ENCODE results near the gene FAM120A. TPM values are rescaled to one million over a fixed set of nuclear protein-coding genes. Genes with fewer than 3 reads are reported as not detected.

FAM120A gene
- total and polyA plus RNA-seq, 9 of the 15 experiments (the other 6 are each of a cell fraction or from before 2014, with no cell fraction given): 8.7 to 71.0 (median 42.2) TPM

GRCh38 chr9:93453047-93453914 lies 1.8 kb downstream of the FAM120A start, which contains the start of gene FAM120AOS (continued):
- TF ChIP-seq ZNF318 (IDR thresholded peaks at IDR 0.05; ENCODE audit: borderline replicate concordance in 1 of 2, low read depth in 1 of 2) (no peak), ZFX (CRISPR knock-in tag; IDR thresholded peaks at IDR 0.05) (no peak), ZNF224 (CRISPR knock-in tag; IDR thresholded peaks at IDR 0.05) (no peak), NELFE (IDR thresholded peaks at IDR 0.05; ENCODE audit: insufficient read depth, insufficient read length) (no peak), HNRNPL (IDR thresholded peaks at IDR 0.05; ENCODE audit: low read depth, low read length) (no peak), SUPT5H (IDR thresholded peaks at IDR 0.05) (peak; percentile 59), ZNF316 (IDR thresholded peaks at IDR 0.05) (no peak), HNRNPH1 (optimal IDR thresholded peaks at IDR 0.05; ENCODE audit: low read depth, low read length) (no peak), HDGF (IDR thresholded peaks at IDR 0.05) (no peak), FOXK2 (conservative IDR thresholded peaks at IDR 0.05 in 1 of 2, IDR thresholded peaks at IDR 0.05 in 1 of 2; ENCODE audit: low read depth in 2 of 2) (no peak), STAG1 (CRISPR knock-in tag; IDR thresholded peaks at IDR 0.05; ENCODE audit: borderline replicate concordance) (no peak), LCOR (CRISPR knock-in tag; IDR thresholded peaks at IDR 0.05) (no peak), JUN (IDR thresholded peaks at IDR 0.05; ENCODE audit: borderline replicate concordance, low read depth, low read length) (no peak), JUN (CRISPR knock-in tag; IDR thresholded peaks at IDR 0.05; ENCODE audit: borderline replicate concordance) (no peak)
- TF ChIP-seq, protein P1, sequence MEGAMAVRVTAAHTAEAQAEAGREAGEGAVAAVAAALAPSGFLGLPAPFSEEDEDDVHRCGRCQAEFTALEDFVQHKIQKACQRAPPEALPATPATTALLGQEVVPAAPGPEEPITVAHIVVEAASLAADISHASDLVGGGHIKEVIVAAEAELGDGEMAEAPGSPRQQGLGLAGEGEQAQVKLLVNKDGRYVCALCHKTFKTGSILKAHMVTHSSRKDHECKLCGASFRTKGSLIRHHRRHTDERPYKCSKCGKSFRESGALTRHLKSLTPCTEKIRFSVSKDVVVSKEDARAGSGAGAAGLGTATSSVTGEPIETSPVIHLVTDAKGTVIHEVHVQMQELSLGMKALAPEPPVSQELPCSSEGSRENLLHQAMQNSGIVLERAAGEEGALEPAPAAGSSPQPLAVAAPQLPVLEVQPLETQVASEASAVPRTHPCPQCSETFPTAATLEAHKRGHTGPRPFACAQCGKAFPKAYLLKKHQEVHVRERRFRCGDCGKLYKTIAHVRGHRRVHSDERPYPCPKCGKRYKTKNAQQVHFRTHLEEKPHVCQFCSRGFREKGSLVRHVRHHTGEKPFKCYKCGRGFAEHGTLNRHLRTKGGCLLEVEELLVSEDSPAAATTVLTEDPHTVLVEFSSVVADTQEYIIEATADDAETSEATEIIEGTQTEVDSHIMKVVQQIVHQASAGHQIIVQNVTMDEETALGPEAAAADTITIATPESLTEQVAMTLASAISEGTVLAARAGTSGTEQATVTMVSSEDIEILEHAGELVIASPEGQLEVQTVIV (CRISPR knock-in tag; IDR thresholded peaks at IDR 0.05; ENCODE audit: borderline replicate concordance): no peak
- TF ChIP-seq, protein P2, sequence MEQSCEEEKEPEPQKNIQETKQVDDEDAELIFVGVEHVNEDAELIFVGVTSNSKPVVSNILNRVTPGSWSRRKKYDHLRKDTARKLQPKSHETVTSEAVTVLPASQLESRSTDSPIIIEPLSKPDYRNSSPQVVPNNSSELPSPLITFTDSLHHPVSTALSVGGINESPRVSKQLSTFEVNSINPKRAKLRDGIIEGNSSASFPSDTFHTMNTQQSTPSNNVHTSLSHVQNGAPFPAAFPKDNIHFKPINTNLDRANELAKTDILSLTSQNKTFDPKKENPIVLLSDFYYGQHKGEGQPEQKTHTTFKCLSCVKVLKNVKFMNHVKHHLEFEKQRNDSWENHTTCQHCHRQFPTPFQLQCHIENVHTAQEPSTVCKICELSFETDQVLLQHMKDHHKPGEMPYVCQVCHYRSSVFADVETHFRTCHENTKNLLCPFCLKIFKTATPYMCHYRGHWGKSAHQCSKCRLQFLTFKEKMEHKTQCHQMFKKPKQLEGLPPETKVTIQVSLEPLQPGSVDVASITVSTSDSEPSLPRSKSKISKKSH (CRISPR knock-in tag; IDR thresholded peaks at IDR 0.05): no peak
